Measurements from ENCODE around the gene ARPC5L. TPM values are rescaled to one million over a fixed set of nuclear protein-coding genes. Genes with fewer than 3 reads are reported as not detected.

ARPC5L gene
- total and polyA plus RNA-seq, 9 of the 15 experiments (the other 6 are each of a cell fraction or from before 2014, with no cell fraction given) = 25.4 to 113 (median 63.8) TPM

- TF ChIP-seq ZNF764 (CRISPR knock-in tag; IDR thresholded peaks at IDR 0.05; ENCODE audit: low read depth) (peak; percentile 57; the same call in 1 of the 2 replicates), HSF4 (CRISPR knock-in tag; IDR thresholded peaks at IDR 0.05; ENCODE audit: borderline replicate concordance) (0 out of 2 replicates have a peak, but pooled peaks have one; percentile 29), NFXL1 (CRISPR knock-in tag; IDR thresholded peaks at IDR 0.05) (no peak), E2F5 (CRISPR knock-in tag; IDR thresholded peaks at IDR 0.05) (0 out of 2 replicates have a peak, but pooled peaks have one; percentile 51), ARID2 (IDR thresholded peaks at IDR 0.05) (peak; percentile 94), ETV5 (CRISPR knock-in tag; IDR thresholded peaks at IDR 0.05; ENCODE audit: low read depth) (peak; percentile 21; the same call in 1 of the 2 replicates), CTCF (IDR thresholded peaks at IDR 0.05 in 2 of 3, conservative IDR thresholded peaks at IDR 0.05 in 1 of 3; ENCODE audit: insufficient read depth in 2 of 3, low read depth in 1 of 3, low read length in 3 of 3) (peak; percentile 77 to 98 (median 93)), ATF7 (IDR thresholded peaks at IDR 0.05) (peak; percentile 71; the same call in 1 of the 2 replicates), CREM (IDR thresholded peaks at IDR 0.05; ENCODE audit: low read depth) (peak; percentile 9; the same call in 1 of the 2 replicates), ZNF639 (CRISPR knock-in tag; conservative IDR thresholded peaks at IDR 0.05 in 1 of 2, IDR thresholded peaks at IDR 0.05 in 1 of 2) (no peak), SOX6 (IDR thresholded peaks at IDR 0.05) (peak; percentile 41; the same call in 1 of the 2 replicates), ZBTB40 (IDR thresholded peaks at IDR 0.05) (0 out of 2 replicates have a peak, but pooled peaks have one; percentile 18), ZBTB40 (CRISPR knock-in tag; IDR thresholded peaks at IDR 0.05) (no peak)
These were observed 8.9 kb upstream of the ARPC5L start, which contains the start of gene WDR38 (continued) for GRCh38 chr9:124852829-124853531.
